WTC11 (cell line): ENCODE results near the gene KHDC4. TPM values are rescaled to one million over a fixed set of nuclear protein-coding genes. Genes with fewer than 3 reads are reported as not detected.

Source experiments
- ATAC-seq: fragments of 200-7000 bp; cut with Tn5 transposase; 2 replicates; pipeline ENCODE4 v1.10.0; 2021; ENCODE audit warnings: mild to moderate bottlenecking, moderate library complexity
- CTCF ChIA-PET: fragments of 300-600 bp; sonication (Branson Sonifier 250); formaldehyde crosslinking; loops from one replicate; lab custom pipeline; 2021; ENCODE audit warnings: antibody characterized with exemption; lab: Charles Lee
- POLR2A ChIA-PET: fragments of 350-600 bp; sonication (Branson Sonifier 250); formaldehyde crosslinking; loops from one replicate; lab custom pipeline; 2021; ENCODE audit warnings: antibody characterized with exemption; lab: Charles Lee
- DNase-seq: peaks from one replicate; pipeline ENCODE4 v3.0.0; 2021; ENCODE audit warnings: low spot score
- H3K27ac Mint-ChIP-seq: 2 replicates; pipeline ENCODE4 v1.8.0; 2021; ENCODE audit warnings: mixed read lengths
- H3K27me3 Mint-ChIP-seq: 2 replicates; pipeline ENCODE4 v1.8.0; 2021; ENCODE audit warnings: low read depth, mild to moderate bottlenecking, moderate library complexity, mixed read lengths
- H3K36me3 Mint-ChIP-seq: 2 replicates; pipeline ENCODE4 v1.8.0; 2021; ENCODE audit warnings: mixed read lengths
- H3K4me1 Mint-ChIP-seq: 2 replicates; pipeline ENCODE4 v1.8.0; 2022; ENCODE audit warnings: mixed read lengths
- H3K4me3 Mint-ChIP-seq: 2 replicates; pipeline ENCODE4 v1.8.0; 2021; ENCODE audit warnings: mild to moderate bottlenecking, moderate library complexity, mixed read lengths
- H3K9me3 Mint-ChIP-seq: 2 replicates; pipeline ENCODE4 v1.8.0; 2021; ENCODE audit warnings: mixed read lengths
- ATF3 ChIP-seq: sonication (generic); formaldehyde crosslinking; conservative IDR thresholded peaks from 2 replicates; pipeline ENCODE4 v1.8.1; 2022; ENCODE audit warnings: mild to moderate bottlenecking, missing genetic modification reagents
- CREB1 ChIP-seq: sonication (generic); formaldehyde crosslinking; IDR thresholded peaks from 2 replicates; pipeline ENCODE4 v1.8.0; 2023; ENCODE audit warnings: mild to moderate bottlenecking, missing genetic modification reagents
- CREM ChIP-seq: sonication (generic); formaldehyde crosslinking; IDR thresholded peaks from 2 replicates; pipeline ENCODE4 v1.8.1; 2022; ENCODE audit warnings: mild to moderate bottlenecking, missing genetic modification reagents, moderate library complexity
- E2F1 ChIP-seq: sonication (generic); formaldehyde crosslinking; IDR thresholded peaks from 2 replicates; pipeline ENCODE4 v1.8.0; 2022; ENCODE audit warnings: mild to moderate bottlenecking, missing genetic modification reagents
- EMX1 ChIP-seq: fragments of 250-450 bp; sonication (Bioruptor Pico); IDR thresholded peaks from 2 replicates; pipeline ENCODE4 v1.8.0; 2021; ENCODE audit warnings: mild to moderate bottlenecking
- FOXP1 ChIP-seq: sonication (generic); formaldehyde crosslinking; IDR thresholded peaks from 2 replicates; pipeline ENCODE4 v1.8.0; 2022; ENCODE audit warnings: missing genetic modification reagents, mild to moderate bottlenecking, moderate library complexity, borderline replicate concordance
- GABPB1 ChIP-seq: sonication (generic); formaldehyde crosslinking; IDR thresholded peaks from 2 replicates; pipeline ENCODE4 v1.8.1; 2023; ENCODE audit warnings: mild to moderate bottlenecking, missing genetic modification reagents
- HMGXB4 ChIP-seq: sonication (generic); formaldehyde crosslinking; IDR thresholded peaks from 2 replicates; pipeline ENCODE4 v1.8.1; 2023; ENCODE audit warnings: mild to moderate bottlenecking, moderate library complexity, missing genetic modification reagents
- KAT7 ChIP-seq: sonication (generic); formaldehyde crosslinking; IDR thresholded peaks from 2 replicates; pipeline ENCODE4 v1.8.1; 2023; ENCODE audit warnings: missing genetic modification reagents, mild to moderate bottlenecking, borderline replicate concordance
- MAX ChIP-seq: sonication (generic); formaldehyde crosslinking; IDR thresholded peaks from 2 replicates; pipeline ENCODE4 v1.8.0; 2022; ENCODE audit warnings: mild to moderate bottlenecking, missing genetic modification reagents
- NFYB ChIP-seq: sonication (generic); formaldehyde crosslinking; conservative IDR thresholded peaks from 2 replicates; pipeline ENCODE4 v1.8.0; 2022; ENCODE audit warnings: low read depth, missing genetic modification reagents
- NR1H2 ChIP-seq: sonication (generic); formaldehyde crosslinking; IDR thresholded peaks from 2 replicates; pipeline ENCODE4 v1.9.0; 2021; ENCODE audit warnings: mild to moderate bottlenecking, moderate library complexity, missing genetic modification reagents
- NR2C2 ChIP-seq: sonication (generic); formaldehyde crosslinking; IDR thresholded peaks from 2 replicates; pipeline ENCODE4 v1.8.0; 2022; ENCODE audit warnings: mild to moderate bottlenecking, missing genetic modification reagents
- SP1 ChIP-seq: sonication (generic); formaldehyde crosslinking; conservative IDR thresholded peaks from 2 replicates; pipeline ENCODE4 v1.8.1; 2022; ENCODE audit warnings: missing genetic modification reagents
- TEAD1 ChIP-seq: sonication (generic); formaldehyde crosslinking; IDR thresholded peaks from 2 replicates; pipeline ENCODE4 v1.8.0; 2022; ENCODE audit warnings: mild to moderate bottlenecking, missing genetic modification reagents
- USF2 ChIP-seq: sonication (generic); formaldehyde crosslinking; IDR thresholded peaks from 2 replicates; pipeline ENCODE4 v1.8.1; 2023; ENCODE audit warnings: mild to moderate bottlenecking, missing genetic modification reagents, moderate library complexity
- ZBTB43 ChIP-seq: sonication (generic); formaldehyde crosslinking; IDR thresholded peaks from 2 replicates; pipeline ENCODE4 v1.8.1; 2023; ENCODE audit warnings: mild to moderate bottlenecking, missing genetic modification reagents
- ZNF121 ChIP-seq: sonication (generic); formaldehyde crosslinking; IDR thresholded peaks from 2 replicates; pipeline ENCODE4 v1.8.0; 2023; ENCODE audit warnings: missing genetic modification reagents
- total RNA-seq: library from RNA; stranded (reverse); gene quantifications from 3 replicates; pipeline ENCODE4 v1.2.3, GENCODE V29; 2021

Gene KHDC4
- total RNA-seq, 1 experiment from 2014 or later: 64.4 TPM

GRCh38 chr1:155934097-155934935 is at the start of gene KHDC4 (continued):
- TF ChIP-seq GABPB1 (CRISPR knock-in tag) (peak; percentile 90), MAX (peak; percentile 72), CREM (CRISPR knock-in tag) (peak; percentile 94), NFYB (CRISPR knock-in tag) (peak; percentile 50; the same call in 1 of the 2 replicates), FOXP1 (CRISPR knock-in tag) (peak; percentile 70; the same call in 1 of the 2 replicates), ATF3 (CRISPR knock-in tag) (no peak), KAT7 (CRISPR knock-in tag) (peak; percentile 20; the same call in 1 of the 2 replicates), ZNF121 (no peak), ZBTB43 (CRISPR knock-in tag) (0 out of 2 replicates have a peak, but pooled peaks have one; percentile 66), HMGXB4 (CRISPR knock-in tag) (0 out of 2 replicates have a peak, but pooled peaks have one; percentile 39), EMX1 (CRISPR knock-in tag) (no peak), NR2C2 (peak; percentile 86), SP1 (CRISPR knock-in tag) (peak; percentile 71), E2F1 (CRISPR knock-in tag) (0 out of 2 replicates have a peak, but pooled peaks have one; percentile 21), USF2 (CRISPR knock-in tag) (peak; percentile 54), CREB1 (CRISPR knock-in tag) (peak; percentile 38; the same call in 1 of the 2 replicates), NR1H2 (CRISPR knock-in tag) (no peak)
- TF ChIP-seq, all 79 proteins: peak for 19

- TF ChIP-seq TEAD1 (CRISPR knock-in tag) (no peak), MAX (0 out of 2 replicates have a peak, but pooled peaks have one; percentile 16), GABPB1 (CRISPR knock-in tag) (peak; percentile 99)
- TF ChIP-seq, all 79 proteins: peak for 2
- peaks cover 6% of the 10 kb centered on the region for H3K36me3 Mint-ChIP-seq
- peak overlapping the region; percentile 55 for H3K4me3 Mint-ChIP-seq
- peaks cover 71% of the 10 kb centered on the region for H3K4me1 Mint-ChIP-seq
- ChIA-PET POLR2A (interaction anchor here (0.7 to 3.0 kb wide), 9 partner anchors 8 to 99 kb away, joined by 3 to 31 read pairs (median 4); partner anchors contain the start of genes KHDC4, MEX3A and UBQLN4), CTCF (interaction anchor here (0.8 to 3.4 kb wide), 20 partner anchors 9 to 811 kb away, joined by 3 to 40 read pairs (median 6); partner anchors contain the start of genes KHDC4, KRTCAP2, LAMTOR2 and RAB25)
- peak; percentile 66 for ATAC-seq
- H3K27ac Mint-ChIP-seq: peak overlapping the region; percentile 97
- peaks cover 13% of the 10 kb centered on the region for H3K9me3 Mint-ChIP-seq
- no peaks in the 10 kb centered on the region for H3K27me3 Mint-ChIP-seq
- DNase-seq: no peak
Observed at GRCh38 chr1:155983191-155984024, 49.2 kb upstream of the KHDC4 start.
